CD8-positive, alpha-beta memory T cell (primary cell): ENCODE results near the gene RAD51B. TPM values are rescaled to one million over a fixed set of nuclear protein-coding genes. Genes with fewer than 3 reads are reported as not detected.

Experiments
- CTCF ChIA-PET: fragments of 350-600 bp; sonication (Branson Sonifier 250); formaldehyde crosslinking; loops from one replicate; lab custom pipeline; 2021; ENCODE audit warnings: antibody characterized with exemption; lab: Charles Lee
- POLR2A ChIA-PET: fragments of 350-600 bp; sonication (Branson Sonifier 250); formaldehyde crosslinking; loops from one replicate; lab custom pipeline; 2021; ENCODE audit warnings: antibody characterized with exemption; lab: Charles Lee
- DNase-seq, 5 donors: peaks; one replicate each; pipeline versions ENCODE4 v3.0.0 to v3.0.0-alpha.2; 2020 to 2022; ENCODE audit warnings: mixed read lengths in 1 of 5
- H3K27ac ChIP-seq: one replicate; pipeline ENCODE4 v1.7.0; 2013; ENCODE audit warnings: low read depth, mild to moderate bottlenecking, low read length, moderate library complexity
- H3K27me3 ChIP-seq: 2 replicates; pipeline ENCODE4 v1.7.0; 2013; ENCODE audit warnings: low read length, mild to moderate bottlenecking; ENCODE audit not compliant: insufficient read depth, poor library complexity, severe bottlenecking
- H3K36me3 ChIP-seq: 2 replicates; pipeline ENCODE4 v1.7.0; 2013; ENCODE audit warnings: mild to moderate bottlenecking, low read length, moderate library complexity; ENCODE audit not compliant: insufficient read depth
- H3K4me1 ChIP-seq: 2 replicates; pipeline ENCODE4 v1.7.0; 2013; ENCODE audit warnings: mild to moderate bottlenecking, low read length, moderate library complexity; ENCODE audit not compliant: insufficient read depth
- H3K4me3 ChIP-seq: 2 replicates; pipeline ENCODE4 v1.7.0; 2013; ENCODE audit warnings: mild to moderate bottlenecking, low read length
- H3K9me3 ChIP-seq: 2 replicates; pipeline ENCODE4 v1.7.0; 2013; ENCODE audit warnings: mild to moderate bottlenecking, low read length
- H3K27ac Mint-ChIP-seq, 8 donors: one replicate each; pipeline ENCODE4 v1.8.0; 2020 to 2021; ENCODE audit warnings: mixed read lengths in 8 of 8, mild to moderate bottlenecking in 6 of 8, inconsistent platforms in 3 of 8, moderate library complexity in 3 of 8
- H3K27me3 Mint-ChIP-seq, 2 donors: one replicate each; pipeline ENCODE4 v1.8.0; 2020 to 2021; ENCODE audit warnings: mixed read lengths in 2 of 2, mild to moderate bottlenecking in 1 of 2, moderate library complexity in 1 of 2
- H3K36me3 Mint-ChIP-seq, 3 donors: one replicate each; pipeline ENCODE4 v1.8.0; 2020 to 2021; ENCODE audit warnings: mixed read lengths in 3 of 3, inconsistent platforms in 1 of 3, mild to moderate bottlenecking in 1 of 3
- H3K4me1 Mint-ChIP-seq, 3 donors: one replicate each; pipeline ENCODE4 v1.8.0; 2020 to 2021; ENCODE audit warnings: mixed read lengths in 3 of 3, inconsistent platforms in 1 of 3, mild to moderate bottlenecking in 1 of 3
- H3K4me3 Mint-ChIP-seq, 7 donors: one replicate each; pipeline ENCODE4 v1.8.0; 2020 to 2021; ENCODE audit warnings: mixed read lengths in 7 of 7, mild to moderate bottlenecking in 6 of 7, moderate library complexity in 4 of 7, inconsistent platforms in 2 of 7
- H3K9me3 Mint-ChIP-seq, 5 donors: one replicate each; pipeline ENCODE4 v1.8.0; 2020 to 2022; ENCODE audit warnings: mixed read lengths in 5 of 5, mild to moderate bottlenecking in 3 of 5, moderate library complexity in 2 of 5, inconsistent platforms in 1 of 5
- polyA plus RNA-seq: library from polyadenylated mRNA; unstranded; fragments of 300-500 nt; fragmentation: Illumina TruSeq; gene quantifications from one replicate; pipeline ENCODE4 v1.2.3, GENCODE V29; 2021
- total RNA-seq, 2 experiments: library from RNA; stranded (reverse); gene quantifications; one replicate each; pipeline ENCODE4 v1.2.3, GENCODE V29; 2021

RAD51B gene
- total and polyA plus RNA-seq, 3 experiments from 2014 or later = 15.7 to 22.9 (median 17.4) TPM

DNA sequence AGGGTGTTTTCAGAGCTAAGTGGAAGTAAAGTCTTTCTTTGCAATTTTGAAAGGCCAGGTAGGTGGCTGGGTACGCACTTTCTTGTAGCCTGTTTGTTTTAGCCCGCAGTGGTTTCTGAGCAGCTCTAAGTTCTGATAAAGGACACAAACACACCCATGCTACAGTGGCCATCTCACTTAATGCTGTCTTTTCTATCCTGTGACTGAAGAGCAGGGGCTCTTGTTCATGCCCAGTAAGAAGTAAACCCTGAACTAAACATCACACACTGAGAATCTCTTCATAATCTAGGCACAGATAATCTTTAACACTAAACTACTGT lies 427.2 kb downstream of the RAD51B start:
- Mint-ChIP-seq H3K9me3 (no peaks in the 10 kb centered on the region), H3K27me3 (no peaks in the 10 kb centered on the region), H3K36me3 (peaks cover 0 to 1% (median 0%) of the 10 kb centered on the region in 3 donors), H3K4me3 (no peak overlapping the region), H3K27ac (peak overlapping the region in 1 of 8 donors; percentile 35), H3K4me1 (peaks cover 8 to 16% (median 13%) of the 10 kb centered on the region in 3 donors)
- no peak for DNase-seq
- Histone ChIP-seq H3K27me3 (no peaks in the 10 kb centered on the region), H3K4me3 (no peak overlapping the region), H3K4me1 (peaks cover 11% of the 10 kb centered on the region), H3K36me3 (no peaks in the 10 kb centered on the region), H3K27ac (no peak overlapping the region), H3K9me3 (no peaks in the 10 kb centered on the region)
- CTCF ChIA-PET = interaction anchor here (0.8 to 9.6 kb wide), 8 partner anchors 24 to 598 kb away, joined by 3 to 111 read pairs (median 7); no protein-coding TSS in a partner anchor
- POLR2A ChIA-PET = interaction anchor here (0.6 to 4.3 kb wide), 2 partner anchors 535 to 569 kb away, joined by 3 to 25 read pairs; no protein-coding TSS in a partner anchor

DNA sequence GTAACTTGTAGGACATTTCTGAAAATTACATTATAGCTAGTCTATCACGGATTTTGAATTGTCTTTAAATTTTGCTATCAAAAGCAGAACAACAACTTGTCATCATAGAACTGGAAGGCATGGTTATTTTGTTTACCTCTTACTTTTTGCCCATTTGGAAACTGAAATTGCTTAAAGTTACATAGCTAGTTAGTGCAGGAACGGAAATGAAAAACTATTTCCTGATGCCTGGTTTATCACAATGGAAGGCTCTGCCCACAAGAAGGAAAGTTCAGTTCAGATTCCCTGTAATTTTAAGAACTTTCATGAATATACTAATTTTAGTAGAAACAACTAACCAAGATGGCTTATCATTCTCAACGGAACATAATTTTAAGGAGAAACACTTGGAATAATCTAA lies 427.7 kb downstream of the RAD51B start:
- H3K36me3 ChIP-seq = no peaks in the 10 kb centered on the region
- H3K9me3 ChIP-seq = no peaks in the 10 kb centered on the region
- Mint-ChIP-seq H3K27me3 (no peaks in the 10 kb centered on the region), H3K36me3 (no peaks in the 10 kb centered on the region), H3K9me3 (no peaks in the 10 kb centered on the region), H3K27ac (no peak overlapping the region), H3K4me3 (no peak overlapping the region), H3K4me1 (peaks cover 8 to 17% (median 14%) of the 10 kb centered on the region in 3 donors)
- no peaks in the 10 kb centered on the region for H3K27me3 ChIP-seq
- H3K4me1 ChIP-seq = peaks cover 12% of the 10 kb centered on the region
- H3K27ac ChIP-seq = no peak overlapping the region
- no peak overlapping the region for H3K4me3 ChIP-seq
- POLR2A ChIA-PET = interaction anchor here (4.3 kb wide), 1 partner anchor 569 kb away, joined by 25 read pairs; no protein-coding TSS in a partner anchor
- DNase-seq = no peak
- CTCF ChIA-PET = interaction anchor here (1.1 to 9.6 kb wide), 11 partner anchors 24 to 597 kb away, joined by 3 to 111 read pairs (median 9); partner anchors contain the start of gene ZFP36L1

DNA sequence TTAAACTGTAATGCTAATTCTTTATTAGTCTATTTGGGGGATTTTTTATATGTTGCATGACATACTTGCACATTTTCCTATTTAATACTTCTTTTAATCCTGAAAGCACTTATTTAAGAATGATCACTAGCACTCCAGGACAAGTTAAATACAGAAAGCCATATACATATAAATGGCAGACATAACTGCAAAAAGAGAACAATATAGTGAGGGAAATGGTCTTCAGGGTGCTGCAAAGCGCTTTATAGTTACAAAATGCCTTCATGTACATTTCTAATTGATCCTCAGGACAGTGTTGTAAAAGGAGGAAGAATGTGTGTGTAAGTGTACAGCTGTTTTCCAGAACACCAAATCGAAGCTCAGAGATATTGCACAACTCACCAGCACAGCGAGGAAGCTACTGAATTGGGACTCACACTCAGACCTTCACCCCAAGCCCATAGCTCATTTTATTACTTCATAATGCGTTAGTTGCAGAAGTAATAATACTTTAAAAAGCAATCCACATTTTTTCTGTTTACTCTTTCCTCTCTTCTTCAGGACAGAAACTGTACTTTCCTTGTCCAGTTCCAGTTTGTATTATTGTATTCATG lies 428.2 kb downstream of the RAD51B start:
- no peak overlapping the region for H3K4me3 ChIP-seq
- H3K27me3 Mint-ChIP-seq = no peaks in the 10 kb centered on the region
- no peak for DNase-seq
- H3K36me3 ChIP-seq = no peaks in the 10 kb centered on the region
- H3K36me3 Mint-ChIP-seq = no peaks in the 10 kb centered on the region
- CTCF ChIA-PET = interaction anchor here (1.1 to 9.6 kb wide), 11 partner anchors 25 to 596 kb away, joined by 3 to 111 read pairs (median 9); partner anchors contain the start of gene ZFP36L1
- H3K9me3 Mint-ChIP-seq = no peaks in the 10 kb centered on the region
- no peak overlapping the region for H3K4me3 Mint-ChIP-seq
- H3K27ac Mint-ChIP-seq = peak overlapping the region in 1 of 8 donors; percentile 26
- peaks cover 12% of the 10 kb centered on the region for H3K4me1 ChIP-seq
- H3K27me3 ChIP-seq = no peaks in the 10 kb centered on the region
- POLR2A ChIA-PET = interaction anchor here (4.3 kb wide), 1 partner anchor 568 kb away, joined by 25 read pairs; no protein-coding TSS in a partner anchor
- H3K4me1 Mint-ChIP-seq = peaks cover 8 to 17% (median 14%) of the 10 kb centered on the region in 3 donors
- no peak overlapping the region for H3K27ac ChIP-seq
- H3K9me3 ChIP-seq = no peaks in the 10 kb centered on the region

DNA sequence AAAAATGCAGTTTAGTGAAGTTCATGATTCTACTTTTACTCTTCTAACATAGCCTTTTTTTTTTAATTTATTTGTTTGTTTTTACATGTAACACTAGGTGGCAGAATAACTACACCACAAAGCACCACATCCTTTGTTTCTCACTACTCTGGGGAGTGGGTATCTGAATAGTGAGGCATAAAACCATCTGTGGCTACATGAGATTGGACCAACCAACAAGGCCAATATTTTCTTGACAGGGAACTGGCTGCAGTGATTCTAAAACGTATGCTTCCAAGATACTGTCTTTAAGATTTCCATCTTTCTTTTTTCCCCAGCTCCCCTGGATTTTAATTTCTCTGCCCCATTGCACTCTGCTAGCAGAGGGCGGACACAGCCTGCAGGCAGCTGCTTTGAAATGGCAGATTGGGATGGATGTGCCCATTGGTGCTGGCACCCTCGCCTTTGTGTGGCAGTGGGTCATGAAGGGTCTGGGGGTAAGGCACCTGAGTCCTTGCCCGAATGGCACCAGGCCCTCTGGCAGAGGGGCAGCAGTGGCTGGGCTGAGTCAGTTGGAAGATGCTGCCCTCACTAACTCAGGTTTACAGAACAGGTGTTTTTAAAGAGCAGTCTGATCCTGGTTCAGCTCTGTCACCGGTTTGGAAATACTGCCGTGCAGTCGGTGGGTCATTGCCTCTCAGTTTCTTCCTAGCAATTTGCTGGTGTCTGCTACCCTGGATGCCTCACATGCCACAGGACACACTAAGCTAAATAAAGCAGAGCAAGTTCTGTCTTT lies 429.1 kb downstream of the RAD51B start:
- CTCF ChIA-PET = interaction anchor here (0.7 to 9.6 kb wide), 17 partner anchors 8 to 596 kb away, joined by 3 to 111 read pairs (median 5); partner anchors contain the start of gene ZFP36L1

DNA sequence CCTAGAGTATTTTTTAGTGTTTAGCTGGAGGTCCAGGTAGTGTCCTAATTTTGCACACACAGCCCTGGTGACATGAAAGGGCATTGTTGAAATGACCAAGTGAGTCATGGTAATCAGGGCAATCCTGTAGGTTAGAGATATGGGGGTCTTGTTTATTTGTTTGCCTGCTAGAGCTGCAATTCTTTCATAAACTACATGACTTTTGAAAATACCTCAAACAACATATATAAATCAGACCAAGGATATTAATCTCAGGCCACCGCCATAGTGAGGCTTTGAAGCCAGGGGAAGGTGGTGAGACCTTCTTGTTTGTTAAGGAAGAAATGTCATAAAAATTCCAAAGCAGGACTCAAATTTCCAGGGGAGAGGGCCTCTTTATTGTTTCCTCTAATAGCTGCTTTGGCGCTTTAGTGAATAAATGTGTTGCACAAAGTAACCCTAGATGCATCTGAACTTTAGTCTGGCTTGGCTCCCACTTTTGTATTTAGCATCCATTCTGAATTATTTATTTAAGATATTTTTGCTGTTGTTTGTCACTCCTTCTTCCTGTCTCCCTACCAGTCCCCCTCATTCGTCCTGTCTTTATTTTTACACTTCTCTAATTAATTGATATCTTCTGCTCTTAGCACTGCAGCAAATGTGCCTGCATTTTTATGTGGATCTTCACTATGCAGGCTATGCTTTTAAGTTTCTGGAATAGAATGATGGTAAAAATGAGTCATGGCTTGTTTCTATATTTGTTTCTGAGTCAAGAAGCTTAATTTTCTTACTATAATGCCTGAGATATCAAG lies 430.3 kb downstream of the RAD51B start:
- ChIA-PET POLR2A (interaction anchor here (4.3 kb wide), 1 partner anchor 566 kb away, joined by 25 read pairs; no protein-coding TSS in a partner anchor), CTCF (interaction anchor here (0.7 to 9.6 kb wide), 13 partner anchors 10 to 594 kb away, joined by 3 to 111 read pairs (median 5); partner anchors contain the start of gene ZFP36L1)
- Histone ChIP-seq H3K27me3 (no peaks in the 10 kb centered on the region), H3K27ac (no peak overlapping the region), H3K4me3 (no peak overlapping the region), H3K9me3 (no peaks in the 10 kb centered on the region), H3K4me1 (peaks cover 15% of the 10 kb centered on the region), H3K36me3 (no peaks in the 10 kb centered on the region)
- DNase-seq = no peak
- Mint-ChIP-seq H3K9me3 (no peaks in the 10 kb centered on the region), H3K27ac (peak overlapping the region in 3 of 8 donors; percentile 16 to 62 (median 56)), H3K4me3 (no peak overlapping the region), H3K36me3 (no peaks in the 10 kb centered on the region), H3K27me3 (no peaks in the 10 kb centered on the region), H3K4me1 (peaks cover 8 to 17% (median 14%) of the 10 kb centered on the region in 3 donors)

More for the DNA sequence above, 429.1 kb downstream of the RAD51B start:
- Mint-ChIP-seq H3K27me3 (no peaks in the 10 kb centered on the region), H3K9me3 (no peaks in the 10 kb centered on the region), H3K4me3 (no peak overlapping the region), H3K27ac (peak overlapping the region in 3 of 8 donors; percentile 15 to 60 (median 52)), H3K4me1 (peaks cover 8 to 17% (median 14%) of the 10 kb centered on the region in 3 donors), H3K36me3 (no peaks in the 10 kb centered on the region)
- H3K4me1 ChIP-seq = peaks cover 12% of the 10 kb centered on the region
- no peak overlapping the region for H3K27ac ChIP-seq
- no peaks in the 10 kb centered on the region for H3K36me3 ChIP-seq
- DNase-seq = peak in 2 of 5 donors; percentile 39 to 57
- POLR2A ChIA-PET = interaction anchor here (1.3 to 4.3 kb wide), 2 partner anchors 547 to 567 kb away, joined by 7 to 25 read pairs; no protein-coding TSS in a partner anchor
- H3K9me3 ChIP-seq = no peaks in the 10 kb centered on the region
- H3K4me3 ChIP-seq = no peak overlapping the region
- no peaks in the 10 kb centered on the region for H3K27me3 ChIP-seq

DNA sequence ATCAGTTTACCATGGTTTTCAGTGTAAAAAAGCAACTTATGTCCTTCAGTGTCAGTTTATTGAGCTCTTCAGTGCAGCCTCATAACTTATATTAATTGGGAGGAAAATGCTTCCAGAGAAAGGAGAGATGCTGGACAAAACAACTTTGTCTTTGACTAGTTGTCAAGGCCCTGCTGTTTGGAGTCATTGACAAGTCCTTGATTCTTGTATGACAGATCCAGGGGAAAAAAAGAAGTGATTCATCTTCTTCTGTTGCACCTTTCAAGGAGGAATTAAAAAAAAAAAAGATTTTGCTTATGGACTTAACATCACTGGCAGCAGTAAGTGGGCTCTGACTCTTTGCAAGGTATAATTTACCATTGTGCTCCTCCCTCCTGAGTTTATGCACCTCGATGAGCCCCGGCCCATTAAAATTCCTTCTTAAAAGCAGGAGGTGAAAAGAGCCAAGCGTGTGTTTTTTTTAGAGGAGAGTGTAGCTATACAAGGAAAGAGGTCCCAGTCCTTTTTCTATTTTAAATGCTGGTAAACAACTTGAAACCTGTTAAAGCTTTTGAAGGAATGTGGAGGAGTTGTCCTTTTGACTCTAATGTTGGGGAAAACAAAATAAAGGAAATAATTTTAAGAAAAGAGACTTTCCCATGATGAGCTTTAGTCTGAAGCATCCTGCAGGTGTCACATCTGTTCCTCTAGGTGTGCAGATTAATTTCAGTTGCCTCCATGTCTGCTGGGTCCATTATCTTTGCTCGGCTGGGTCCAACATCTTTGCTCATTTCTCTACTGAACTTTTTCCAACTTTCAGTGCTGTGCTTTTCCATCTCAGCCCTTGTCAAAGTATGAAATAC lies 431.6 kb downstream of the RAD51B start:
- Histone ChIP-seq H3K27ac (no peak overlapping the region), H3K27me3 (no peaks in the 10 kb centered on the region), H3K36me3 (no peaks in the 10 kb centered on the region), H3K4me3 (no peak overlapping the region), H3K4me1 (peaks cover 27% of the 10 kb centered on the region), H3K9me3 (no peaks in the 10 kb centered on the region)
- Mint-ChIP-seq H3K36me3 (no peaks in the 10 kb centered on the region), H3K27me3 (no peaks in the 10 kb centered on the region), H3K9me3 (no peaks in the 10 kb centered on the region), H3K4me1 (peaks cover 13 to 21% (median 14%) of the 10 kb centered on the region in 3 donors), H3K27ac (peak overlapping the region in 3 of 8 donors; percentile 14 to 40 (median 37)), H3K4me3 (no peak overlapping the region)
- DNase-seq = no peak
- ChIA-PET POLR2A (interaction anchor here (4.3 kb wide), 1 partner anchor 565 kb away, joined by 25 read pairs; no protein-coding TSS in a partner anchor), CTCF (interaction anchor here (0.9 to 9.6 kb wide), 5 partner anchors 32 to 593 kb away, joined by 3 to 111 read pairs (median 19); no protein-coding TSS in a partner anchor)

DNA sequence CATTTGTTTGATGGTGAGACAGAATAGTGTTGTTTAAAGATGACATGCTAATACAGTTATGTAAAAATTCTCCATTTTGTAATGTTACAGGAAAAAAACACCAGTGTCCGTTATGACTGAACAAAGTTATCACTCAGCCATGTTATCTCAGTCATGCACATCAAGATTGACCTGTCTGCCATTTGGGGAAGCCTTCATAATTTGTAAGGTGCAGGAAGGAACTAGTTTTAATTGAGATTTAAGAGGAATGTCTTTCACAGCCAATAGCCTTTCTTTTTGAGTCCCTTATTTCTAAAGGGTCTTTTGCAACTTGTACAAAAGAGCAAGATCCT lies 432.2 kb downstream of the RAD51B start:
- Mint-ChIP-seq H3K27me3 (no peaks in the 10 kb centered on the region), H3K4me3 (no peak overlapping the region), H3K36me3 (no peaks in the 10 kb centered on the region), H3K4me1 (peaks cover 13 to 21% (median 14%) of the 10 kb centered on the region in 3 donors), H3K9me3 (no peaks in the 10 kb centered on the region), H3K27ac (peak overlapping the region in 1 of 8 donors; percentile 14)
- Histone ChIP-seq H3K27me3 (no peaks in the 10 kb centered on the region), H3K36me3 (no peaks in the 10 kb centered on the region), H3K9me3 (no peaks in the 10 kb centered on the region), H3K27ac (no peak overlapping the region), H3K4me1 (peaks cover 29% of the 10 kb centered on the region), H3K4me3 (no peak overlapping the region)
- no peak for DNase-seq
- POLR2A ChIA-PET = no interaction called here
- CTCF ChIA-PET = interaction anchor here (1.0 to 9.6 kb wide), 4 partner anchors 536 to 574 kb away, joined by 6 to 111 read pairs (median 46); no protein-coding TSS in a partner anchor
